Measurements from ENCODE around the gene STARD10. TPM values are rescaled to one million over a fixed set of nuclear protein-coding genes. Genes with fewer than 3 reads are reported as not detected.
A peak's percentile ranks its signal among the peaks of the same experiment; 100 is the strongest.
"Not testable (repeated sequence)": the region's sequence is repeated elsewhere in the genome, so short reads cannot be mapped to it uniquely, and the experiment has no call there.

Gene STARD10
- total and polyA plus RNA-seq, 9 of the 15 experiments (the other 6 are each of a cell fraction or from before 2014, with no cell fraction given): 0.15 to 52.9 (median 32.3) TPM

DNA sequence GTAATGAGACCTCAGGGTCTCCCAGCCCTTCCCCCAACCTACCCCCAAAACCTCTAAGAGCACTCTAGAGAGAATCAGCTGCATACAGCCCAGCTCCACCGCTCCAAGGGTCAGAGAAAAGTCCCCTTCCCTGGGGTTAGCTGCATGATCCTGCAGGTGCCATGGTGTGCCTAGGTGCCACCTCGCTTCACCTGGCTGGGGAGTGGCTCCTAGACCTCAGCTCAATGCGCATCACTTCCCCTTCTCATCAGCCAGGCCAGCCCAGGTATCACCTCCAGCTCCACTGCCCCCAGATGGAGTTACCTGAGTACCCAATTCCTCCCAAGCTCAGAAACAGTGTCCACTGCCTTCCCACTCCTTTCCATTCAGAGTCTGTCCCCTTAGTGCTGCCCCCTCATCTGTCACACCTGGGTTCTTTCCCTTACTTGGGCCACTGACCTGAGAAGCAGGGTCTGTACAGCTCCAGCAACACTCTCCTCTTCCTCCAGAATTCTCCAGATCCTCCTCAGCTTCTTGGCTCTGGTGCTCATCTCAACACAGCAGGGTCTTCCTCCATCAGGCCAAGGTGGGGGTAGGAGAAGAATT is 1.3 kb downstream of the STARD10 start (continued):
- TF ChIP-seq TAF9B (IDR thresholded peaks at IDR 0.05; ENCODE audit: partially characterized antibody): no peak
- TF ChIP-seq ZNF217 (CRISPR knock-in tag; IDR thresholded peaks at IDR 0.05): no peak
- no peak for TF ChIP-seq HNRNPUL1 (IDR thresholded peaks at IDR 0.05; ENCODE audit: low read length)
- peak; percentile 67; the same call in 1 of the 2 replicates for TF ChIP-seq HDGF (IDR thresholded peaks at IDR 0.05)
- 0 out of 2 replicates have a peak, but pooled peaks have one; percentile 4 for TF ChIP-seq SPI1 (IDR thresholded peaks at IDR 0.05; ENCODE audit: borderline replicate concordance, low read depth, low read length)
- no peak for TF ChIP-seq CCNT2 (IDR thresholded peaks at IDR 0.05; ENCODE audit: borderline replicate concordance, extremely low read depth, insufficient read length, low read depth, low read length)
- no peak for TF ChIP-seq ETV1 (tag; conservative IDR thresholded peaks at IDR 0.05; ENCODE audit: low read depth)

DNA sequence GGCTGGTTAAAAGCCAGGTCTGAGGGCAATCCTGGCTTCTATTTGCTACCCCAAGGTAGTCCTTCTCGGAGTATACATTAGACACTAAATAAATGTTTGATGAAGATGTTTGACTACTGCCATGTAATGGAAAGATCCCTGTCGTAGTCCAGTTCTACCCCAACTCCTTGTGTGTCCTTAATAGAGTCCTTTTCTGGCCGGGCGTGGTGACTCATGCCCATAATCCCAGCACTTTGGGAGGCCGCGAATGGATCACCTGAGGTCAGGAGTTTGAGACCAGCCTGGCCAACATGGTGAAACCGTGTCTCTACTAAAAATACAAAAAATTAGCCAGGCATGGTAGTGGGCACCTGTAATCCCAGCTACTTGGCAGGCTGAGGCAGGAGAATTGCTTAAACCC is 2.6 kb downstream of the STARD10 start:
- intact Hi-C loops (cut with micrococcal nuclease): not testable (repeated sequence)

More for the DNA sequence above, 2.6 kb downstream of the STARD10 start:
- H3K4me1 ChIP-seq (replicated peaks in 1 of 2; ENCODE audit: control insufficient read depth in 2 of 2, insufficient read depth in 2 of 2, low read length in 2 of 2): peaks cover 40 to 61% of the 10 kb centered on the region in 2 experiments
- DNase-seq (ENCODE audit: extremely low read depth in 1 of 4, low spot score in 3 of 4); H4K20me1 ChIP-seq (replicated peaks; ENCODE audit: control insufficient read depth, insufficient read depth, low read length); H3K36me3 ChIP-seq (ENCODE audit: control insufficient read depth, insufficient read depth, low read length); H3K4me2 ChIP-seq (ENCODE audit: insufficient read depth, low read length); BruUV-seq (replicated peaks); H3K4me3 ChIP-seq; H2AFZ ChIP-seq (ENCODE audit: low read depth, low read length); FAIRE-seq; H3K9ac ChIP-seq (ENCODE audit: insufficient read depth in 1 of 2, low read depth in 2 of 2, low read length in 2 of 2); CTCF ChIA-PET (ENCODE audit: low intra/inter-chr PET ratio); H3K27ac ChIP-seq (ENCODE audit: extremely low read depth, low read depth, low read length); H3K79me2 ChIP-seq (ENCODE audit: control insufficient read depth, insufficient read depth, low read length); ATAC-seq; H3K27me3 ChIP-seq (ENCODE audit: control insufficient read depth in 2 of 2, insufficient read depth in 2 of 2, low read length in 2 of 2); in situ Hi-C loops (cut with MboI); H3K9me1 ChIP-seq (ENCODE audit: control insufficient read depth, insufficient read depth, low read length); H3K9me3 ChIP-seq (replicated peaks; ENCODE audit: control insufficient read depth, insufficient read depth, low read depth, low read length): not testable (repeated sequence)
- POLR2A ChIA-PET: interaction anchor here (1.3 kb wide), 1 partner anchor 15 kb away, joined by 13 read pairs; no protein-coding TSS in a partner anchor
- TF ChIP-seq, protein P1, sequence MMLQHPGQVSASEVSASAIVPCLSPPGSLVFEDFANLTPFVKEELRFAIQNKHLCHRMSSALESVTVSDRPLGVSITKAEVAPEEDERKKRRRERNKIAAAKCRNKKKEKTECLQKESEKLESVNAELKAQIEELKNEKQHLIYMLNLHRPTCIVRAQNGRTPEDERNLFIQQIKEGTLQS (IDR thresholded peaks at IDR 0.05): peak; percentile 61
- TF ChIP-seq, protein P1 (CRISPR knock-in tag; conservative IDR thresholded peaks at IDR 0.05): not testable (repeated sequence)
- TF ChIP-seq FOSL1 (tag; conservative IDR thresholded peaks at IDR 0.05): peak; percentile 66
- 60% methylated on average over 7 of the region's 7 CpGs for WGBS (ENCODE audit: insufficient coverage, low coverage, missing lambda C conversion rate)

Measured in K562 (cell line).